GM13976 (cell line): ENCODE measurements around the gene CFAP299.

Experiments used
- DNase-seq: peaks from one replicate; pipeline ENCODE4 v3.0.0; 2012; ENCODE audit warnings: low spot score
- in situ Hi-C: fragments of 300-500 bp; cut with MboI; formaldehyde crosslinking; loops from one replicate; pipeline ENCODE4 v1.12.0; 2022; ENCODE audit warnings: low sequenced_read_pairs, mixed read lengths, inconsistent platforms; ENCODE audit not compliant: unreplicated experiment
- TF ChIP-seq, protein P1 (sequence below): IDR thresholded peaks from 2 replicates; pipeline ENCODE4 v1.5.1; 2012; ENCODE audit warnings: borderline replicate concordance, mild to moderate bottlenecking; ENCODE audit not compliant: insufficient read depth; ENCODE audit errors: extremely low read depth, missing control alignments, control extremely low read depth

CFAP299 gene

DNA sequence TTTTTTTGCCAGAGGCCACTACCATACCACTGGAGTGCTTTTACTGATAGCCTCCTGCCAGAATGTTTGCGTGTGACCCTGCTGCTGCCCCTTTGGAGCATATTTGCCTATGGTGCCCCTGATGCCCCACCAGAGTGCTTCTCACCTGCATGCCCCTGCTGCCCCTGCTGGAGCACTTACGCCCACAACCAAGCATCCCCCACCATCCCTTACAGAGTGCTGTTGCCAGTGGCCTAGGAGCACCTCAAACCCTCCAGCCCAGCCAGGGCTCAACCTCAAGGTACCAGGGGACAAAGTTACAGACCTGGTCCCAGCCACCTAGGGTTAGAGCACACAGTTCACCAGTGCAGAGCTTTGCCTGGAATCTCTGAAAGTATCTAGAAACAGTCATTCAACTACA, 207.2 kb downstream of the CFAP299 start:
- in situ Hi-C loops = no loop called here
- TF ChIP-seq, protein P1, sequence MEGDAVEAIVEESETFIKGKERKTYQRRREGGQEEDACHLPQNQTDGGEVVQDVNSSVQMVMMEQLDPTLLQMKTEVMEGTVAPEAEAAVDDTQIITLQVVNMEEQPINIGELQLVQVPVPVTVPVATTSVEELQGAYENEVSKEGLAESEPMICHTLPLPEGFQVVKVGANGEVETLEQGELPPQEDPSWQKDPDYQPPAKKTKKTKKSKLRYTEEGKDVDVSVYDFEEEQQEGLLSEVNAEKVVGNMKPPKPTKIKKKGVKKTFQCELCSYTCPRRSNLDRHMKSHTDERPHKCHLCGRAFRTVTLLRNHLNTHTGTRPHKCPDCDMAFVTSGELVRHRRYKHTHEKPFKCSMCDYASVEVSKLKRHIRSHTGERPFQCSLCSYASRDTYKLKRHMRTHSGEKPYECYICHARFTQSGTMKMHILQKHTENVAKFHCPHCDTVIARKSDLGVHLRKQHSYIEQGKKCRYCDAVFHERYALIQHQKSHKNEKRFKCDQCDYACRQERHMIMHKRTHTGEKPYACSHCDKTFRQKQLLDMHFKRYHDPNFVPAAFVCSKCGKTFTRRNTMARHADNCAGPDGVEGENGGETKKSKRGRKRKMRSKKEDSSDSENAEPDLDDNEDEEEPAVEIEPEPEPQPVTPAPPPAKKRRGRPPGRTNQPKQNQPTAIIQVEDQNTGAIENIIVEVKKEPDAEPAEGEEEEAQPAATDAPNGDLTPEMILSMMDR = no peak

DNA sequence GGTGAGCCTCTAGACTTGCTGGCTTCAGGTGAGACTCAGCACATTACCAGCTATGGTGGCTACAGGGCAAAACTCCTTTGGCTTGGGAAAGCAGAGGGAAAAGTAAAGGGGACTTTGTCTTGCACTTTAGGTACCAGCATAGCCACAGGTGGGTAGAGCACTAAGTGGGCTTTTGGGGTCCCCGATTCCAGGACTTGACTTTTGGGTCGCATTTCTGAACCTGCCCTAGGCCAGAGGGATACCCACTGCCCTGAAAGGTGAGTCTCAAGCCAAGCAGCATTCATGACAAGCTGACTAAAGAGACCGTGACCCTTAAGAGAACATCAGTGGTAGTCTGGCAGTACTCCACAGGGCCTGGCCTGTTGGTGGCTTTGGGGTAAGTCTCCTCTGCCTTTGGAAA, 224.8 kb downstream of the CFAP299 start:
- in situ Hi-C loops = no loop called here
- TF ChIP-seq, protein P1 = no peak
- no peak for DNase-seq

More for the DNA sequence above, 207.2 kb downstream of the CFAP299 start:
- no peak for DNase-seq

DNA sequence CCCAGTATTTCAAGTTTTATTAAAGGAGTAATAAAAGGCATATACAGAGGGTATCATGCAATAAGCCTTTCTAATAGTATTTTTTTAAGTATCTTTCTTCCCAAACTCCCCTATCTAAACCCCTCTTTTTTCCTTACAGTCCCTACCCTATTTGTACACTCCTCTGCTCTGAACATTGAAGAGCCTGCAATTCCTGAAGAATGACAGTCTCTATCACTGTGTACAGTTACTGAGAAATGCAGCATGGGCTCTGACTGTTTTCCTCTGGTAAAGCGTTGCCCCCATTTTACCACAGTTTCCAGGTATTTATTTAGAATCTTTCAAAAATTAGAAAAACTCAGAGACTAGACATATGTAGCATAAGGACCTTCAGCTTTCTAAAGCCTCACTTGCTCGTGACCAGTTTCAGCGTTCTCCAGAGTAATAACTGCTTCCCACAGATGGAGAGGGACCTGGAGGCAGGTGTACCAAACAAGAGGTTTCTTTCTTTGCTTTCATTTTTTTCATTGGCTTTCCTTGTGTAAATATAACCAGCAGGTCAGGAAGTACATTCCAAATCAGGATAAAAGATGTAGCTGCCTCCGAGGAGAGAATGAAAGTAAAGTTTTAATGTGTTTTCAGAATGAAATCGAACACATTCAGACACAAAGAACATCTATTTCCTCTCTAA, 230.8 kb downstream of the CFAP299 start:
- TF ChIP-seq, protein P1 = no peak
- DNase-seq = no peak
- in situ Hi-C loops = no loop called here

DNA sequence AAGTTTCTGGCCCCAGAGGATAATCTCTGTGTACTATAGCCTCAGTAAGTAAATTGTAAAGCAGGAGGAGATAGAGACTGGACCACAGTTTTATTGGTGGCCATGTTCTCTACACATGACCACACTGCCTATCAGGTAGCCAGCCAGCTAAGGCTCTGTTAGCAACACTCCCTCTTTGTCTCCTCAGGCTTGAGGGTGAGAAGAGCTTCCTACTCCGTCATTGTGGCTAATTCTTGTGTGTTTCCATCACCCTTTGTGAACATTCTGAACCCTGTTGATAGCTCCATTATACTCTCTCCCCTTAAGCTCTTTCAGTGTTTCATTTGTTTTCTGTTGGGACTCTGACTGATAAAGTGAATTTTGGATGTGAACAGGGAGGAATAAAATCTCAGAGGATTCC, 233.4 kb downstream of the CFAP299 start:
- no peak for DNase-seq
- in situ Hi-C loops = no loop called here
- TF ChIP-seq, protein P1 = no peak

DNA sequence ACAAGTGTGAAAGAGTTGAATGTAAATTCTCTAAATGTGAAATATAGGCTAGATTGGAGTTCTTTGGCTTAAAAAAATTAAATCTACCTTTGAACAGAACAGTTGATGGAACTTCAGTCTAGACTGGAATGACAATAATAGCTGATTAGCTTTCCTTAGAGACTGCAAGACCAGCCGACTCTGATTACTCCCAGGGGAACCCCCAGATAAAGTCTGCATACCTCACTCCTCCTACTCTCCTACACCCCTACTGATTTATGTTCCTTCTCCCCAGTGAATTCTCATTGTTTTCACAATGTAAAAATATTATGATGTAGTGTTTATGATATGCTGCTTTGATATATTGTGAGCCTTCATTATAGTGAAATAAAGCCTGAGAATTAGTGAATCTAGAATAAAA, 241.3 kb downstream of the CFAP299 start:
- TF ChIP-seq, protein P1 = no peak
- no peak for DNase-seq
- in situ Hi-C loops = no loop called here

DNA sequence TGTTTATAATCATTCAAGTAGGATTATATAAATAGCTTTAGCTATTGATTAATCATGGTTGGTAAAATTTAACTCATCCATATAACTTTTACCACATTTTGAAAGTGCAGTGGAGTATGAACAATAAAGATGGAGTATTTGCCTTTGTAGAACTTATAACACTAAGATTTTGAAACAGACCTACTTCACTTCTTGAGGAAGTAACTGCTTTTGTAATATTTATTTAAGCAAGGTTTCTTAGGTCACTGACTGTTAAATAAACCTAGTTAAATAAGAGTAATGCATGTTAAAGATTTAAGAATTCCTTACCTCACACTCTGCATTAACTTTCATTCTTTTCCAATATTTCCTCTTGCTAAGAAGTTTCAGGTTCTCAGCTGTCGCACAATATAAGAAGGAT, 242.5 kb downstream of the CFAP299 start:
- no peak for DNase-seq
- in situ Hi-C loops = no loop called here
- TF ChIP-seq, protein P1 = no peak
